HG02852 (cell line): ENCODE data around the gene ESD.

Experiments
- ATAC-seq: cut with Tn5 transposase; IDR thresholded peaks from one replicate; pipeline ENCODE4 v1.9.1; 2021; ENCODE audit warnings: mild to moderate bottlenecking, moderate library complexity; ENCODE audit not compliant: unreplicated experiment

Gene ESD

GRCh38 chr13:46747031-46747820 lies 49.7 kb downstream of the ESD start:
- ATAC-seq = no peak

DNA sequence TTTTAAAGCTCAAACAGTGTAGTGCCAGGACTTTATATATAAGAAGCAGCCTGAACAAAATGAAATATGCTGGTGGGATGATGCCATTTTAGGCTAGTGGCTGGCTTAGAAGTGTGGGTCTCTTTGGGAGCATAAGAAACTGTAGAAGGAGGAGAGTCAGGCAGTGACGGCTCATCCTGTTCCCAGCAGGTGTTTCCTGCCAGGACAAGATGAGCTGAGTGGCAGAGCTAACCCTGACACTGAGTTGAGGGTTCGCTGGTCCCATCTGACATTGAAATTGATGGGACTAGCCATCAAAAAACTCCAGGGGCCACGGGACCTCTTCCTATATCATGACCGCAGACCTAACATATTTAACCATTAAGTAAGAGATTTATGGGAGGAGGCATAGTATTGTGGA lies 51.3 kb downstream of the ESD start:
- no peak for ATAC-seq

DNA sequence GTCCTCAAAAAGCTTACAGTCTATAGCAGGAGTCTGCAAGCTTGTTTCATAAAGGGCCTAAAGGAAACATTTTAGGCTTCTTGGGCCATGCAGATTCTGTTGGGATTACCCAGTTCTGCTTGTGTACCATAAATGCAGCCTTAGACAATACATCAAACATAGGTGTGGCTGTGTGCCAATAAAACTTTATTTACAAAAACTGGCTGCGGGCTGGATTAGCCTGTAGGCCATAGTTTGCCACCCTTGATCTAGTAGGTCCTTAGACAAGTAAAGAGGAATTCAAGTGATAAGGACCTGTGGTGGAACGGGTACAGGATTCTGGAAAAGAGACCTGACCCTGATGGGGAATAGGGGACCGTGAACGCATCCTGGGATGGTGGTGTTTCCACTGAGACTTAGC lies 51.9 kb downstream of the ESD start:
- ATAC-seq = no peak

- ATAC-seq = no peak
Observed at GRCh38 chr13:46743191-46743590, 53.8 kb downstream of the ESD start.

- ATAC-seq = no peak
Observed at GRCh38 chr13:46739447-46740098, 57.4 kb downstream of the ESD start.

GRCh38 chr13:46738766-46739165 lies 58.2 kb downstream of the ESD start:
- no peak for ATAC-seq

GRCh38 chr13:46738055-46738454 lies 58.9 kb downstream of the ESD start:
- ATAC-seq = no peak

- ATAC-seq = no peak
Observed at GRCh38 chr13:46736541-46737310, 60.2 kb downstream of the ESD start.

- ATAC-seq = no peak
Observed at GRCh38 chr13:46735425-46735824, 61.5 kb downstream of the ESD start.

DNA sequence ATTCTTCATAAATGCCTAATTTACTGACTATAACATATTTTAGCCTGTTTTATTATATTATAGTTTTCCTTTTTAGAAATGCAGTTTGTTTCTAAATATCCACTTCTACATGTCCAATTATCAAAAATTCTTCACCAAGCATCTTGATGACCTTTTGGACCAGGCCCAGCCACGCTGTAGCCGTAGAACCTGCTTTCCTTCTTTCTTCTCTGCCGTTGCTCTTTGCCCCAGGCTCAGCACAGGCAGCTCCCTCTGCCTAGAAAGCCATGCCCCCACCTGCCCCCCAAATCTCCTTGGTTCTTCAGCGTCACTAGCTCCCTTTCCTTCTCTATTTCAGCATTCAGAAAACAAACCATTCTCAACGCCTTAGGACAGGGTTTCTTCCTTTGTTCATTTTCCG lies 65.4 kb downstream of the ESD start:
- no peak for ATAC-seq

- no peak for ATAC-seq
Observed at GRCh38 chr13:46728777-46729176, 68.2 kb downstream of the ESD start.

- ATAC-seq = no peak
Observed at GRCh38 chr13:46726347-46726746, 70.6 kb downstream of the ESD start.
